Skin of body (tissue), 2 donors: Measurements from ENCODE around the gene PTPRD. TPM values are rescaled to one million over a fixed set of nuclear protein-coding genes. Genes with fewer than 3 reads are reported as not detected.
"Not testable (repeated sequence)": the region's sequence is repeated elsewhere in the genome, so short reads cannot be mapped to it uniquely, and the experiment has no call there.

Experiments used
- DNase-seq: peaks from one replicate; lab custom pipeline; 2025; lab: John Stamatoyannopoulos, UW
- total RNA-seq: library from RNA; depleted of rRNA; stranded (reverse); fragments of >200 nt; gene quantifications from one replicate; pipeline ENCODE4 v1.2.3, GENCODE V29; 2014

PTPRD gene
- total RNA-seq, 1 donor from 2014 or later = 29.9 TPM

GRCh38 chr9:8728910-8729309 lies 1883.9 kb downstream of the PTPRD start:
- DNase-seq = no peak

- DNase-seq = no peak
Observed at GRCh38 chr9:8727191-8727590, 1885.6 kb downstream of the PTPRD start.

GRCh38 chr9:8726692-8727091 lies 1886.1 kb downstream of the PTPRD start:
- DNase-seq = no peak

- DNase-seq = no peak
Observed at GRCh38 chr9:8725635-8726034, 1887.2 kb downstream of the PTPRD start.

DNA sequence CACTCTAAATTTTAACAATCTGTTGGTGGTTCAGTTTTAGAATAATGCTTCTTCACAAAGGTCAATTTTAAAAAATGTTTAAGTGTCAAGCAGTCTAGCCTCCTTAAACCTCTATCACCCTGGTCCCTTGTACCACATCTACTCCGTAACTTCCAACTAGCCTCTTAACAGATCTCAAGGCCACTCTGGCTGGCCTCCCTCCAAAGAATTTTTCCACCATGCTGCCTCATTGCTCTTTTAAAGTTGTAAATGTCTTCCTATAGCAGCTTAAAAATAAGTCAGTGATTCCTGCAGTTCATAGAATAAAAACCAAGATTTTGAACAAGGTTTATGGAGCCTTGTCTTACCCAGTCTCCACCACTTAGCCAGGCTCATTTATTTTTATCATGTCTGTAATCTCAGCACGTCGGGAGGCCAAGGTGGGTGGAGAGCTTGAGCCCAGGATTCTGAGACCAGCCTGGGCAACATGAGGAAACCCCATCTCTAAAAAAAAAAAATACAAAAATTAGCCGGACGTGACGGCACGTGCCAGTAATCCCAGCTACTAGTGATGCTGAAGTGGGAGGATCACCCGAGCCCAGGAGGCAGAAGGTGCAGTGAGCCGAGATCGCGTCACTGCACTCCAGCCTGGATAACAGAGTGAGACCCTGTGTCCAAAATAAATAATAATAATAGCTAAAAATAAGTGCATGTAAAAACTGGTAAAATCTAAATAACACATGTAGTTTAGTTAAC lies 1888.4 kb downstream of the PTPRD start:
- no peak for DNase-seq

GRCh38 chr9:8723195-8723594 lies 1889.6 kb downstream of the PTPRD start:
- no peak for DNase-seq

- no peak for DNase-seq
Observed at GRCh38 chr9:8719833-8720486, 1892.8 kb downstream of the PTPRD start.

GRCh38 chr9:8718121-8718725 lies 1894.6 kb downstream of the PTPRD start:
- no peak for DNase-seq

GRCh38 chr9:8717146-8717545 lies 1895.7 kb downstream of the PTPRD start:
- no peak for DNase-seq

- DNase-seq = no peak
Observed at GRCh38 chr9:8715788-8716187, 1897.0 kb downstream of the PTPRD start.

- no peak for DNase-seq
Observed at GRCh38 chr9:8713811-8714165, 1899.0 kb downstream of the PTPRD start.

DNA sequence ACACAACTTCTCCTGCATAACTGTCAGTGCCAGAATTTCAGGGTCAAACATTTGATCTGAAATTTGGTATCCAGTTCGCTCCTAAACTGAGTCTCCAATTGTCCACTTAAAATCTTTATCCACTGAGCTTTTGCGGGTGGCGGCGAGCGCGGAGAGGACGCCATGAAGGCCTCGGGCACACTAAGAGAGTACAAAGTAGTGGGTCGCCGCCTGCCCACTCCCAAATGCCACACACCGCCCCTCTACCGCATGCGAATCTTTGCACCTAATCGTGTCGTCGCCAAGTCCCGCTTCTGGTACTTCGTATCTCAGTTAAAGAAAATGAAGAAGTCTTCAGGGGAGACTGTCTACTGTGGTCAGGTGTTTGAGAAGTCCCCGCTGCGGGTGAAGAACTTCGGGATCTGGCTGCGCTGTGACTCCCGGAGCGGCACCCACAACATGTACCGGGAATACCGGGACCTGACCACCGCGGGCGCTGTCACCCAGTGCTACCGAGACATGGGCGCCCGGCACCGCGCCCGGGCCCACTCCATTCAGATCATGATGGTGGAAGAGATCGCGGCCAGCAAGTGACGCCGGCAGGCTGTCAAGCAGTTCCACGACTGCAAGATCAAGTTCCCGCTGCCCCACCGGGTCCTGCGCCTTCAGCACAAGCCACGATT lies 1899.5 kb downstream of the PTPRD start:
- no peak for DNase-seq

DNA sequence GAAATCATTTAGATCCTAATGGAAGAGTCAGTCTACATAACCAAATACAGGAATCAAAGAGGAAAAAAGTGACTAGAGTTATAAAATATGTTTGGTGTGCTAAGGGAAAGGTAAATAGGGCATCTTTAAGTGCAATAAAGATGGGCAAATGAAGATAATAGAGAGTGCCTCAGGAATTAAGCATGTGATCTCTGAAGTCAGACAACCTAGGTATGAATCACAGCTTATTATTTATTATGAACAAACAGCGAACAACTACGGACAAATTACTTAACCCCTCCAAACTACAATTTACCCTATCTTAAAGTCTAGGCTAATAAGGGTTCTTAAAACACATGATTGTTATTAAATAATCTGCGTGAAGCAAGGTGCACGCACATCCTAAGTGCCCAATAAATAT lies 1903.1 kb downstream of the PTPRD start:
- no peak for DNase-seq

- no peak for DNase-seq
Observed at GRCh38 chr9:8708728-8709127, 1904.1 kb downstream of the PTPRD start.

- DNase-seq = no peak
Observed at GRCh38 chr9:8706998-8707397, 1905.8 kb downstream of the PTPRD start.

- no peak for DNase-seq
Observed at GRCh38 chr9:8706531-8706930, 1906.3 kb downstream of the PTPRD start.

- DNase-seq = peak; percentile 47
Observed at GRCh38 chr9:8705861-8706260, 1906.9 kb downstream of the PTPRD start.

- no peak for DNase-seq
Observed at GRCh38 chr9:8703904-8704303, 1908.9 kb downstream of the PTPRD start.

DNA sequence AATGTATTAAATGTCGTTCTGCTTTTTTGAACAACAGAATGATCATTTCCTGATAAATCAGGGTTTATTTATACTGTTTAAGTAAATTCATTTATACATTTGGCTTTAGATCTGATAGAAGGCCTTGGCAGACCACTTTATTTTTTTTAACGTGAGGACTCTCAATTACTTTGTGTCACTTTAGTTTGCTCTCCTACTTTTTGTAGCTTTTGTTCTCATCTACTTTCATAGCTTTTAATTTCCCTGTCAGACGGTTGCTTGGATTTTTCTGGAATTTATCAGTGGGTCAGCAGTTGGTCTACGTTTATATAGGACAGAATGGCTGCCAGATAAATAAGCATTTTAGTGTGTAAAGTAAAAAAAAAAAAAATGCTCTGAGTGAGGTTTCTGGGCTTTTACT lies 1910.9 kb downstream of the PTPRD start:
- DNase-seq = no peak

DNA sequence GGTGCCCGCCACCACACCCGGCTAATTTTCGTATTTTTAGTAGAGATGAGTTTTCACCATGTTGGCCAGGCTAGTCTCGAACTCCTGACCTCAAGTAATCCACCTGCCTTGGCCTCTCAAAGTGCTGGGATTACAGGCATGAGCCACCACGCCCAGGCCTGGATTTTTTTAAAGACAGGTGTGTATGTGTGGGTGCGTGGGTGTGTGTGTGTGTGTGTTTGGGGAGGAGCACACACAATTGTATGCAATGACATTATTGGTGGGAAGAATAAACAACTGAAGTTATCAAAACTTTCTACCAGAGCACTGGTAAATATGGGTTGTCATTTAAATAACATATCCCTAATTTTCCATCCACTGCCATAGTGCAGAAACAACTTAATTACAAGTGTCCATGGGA lies 1915.2 kb downstream of the PTPRD start:
- not testable (repeated sequence) for DNase-seq

DNA sequence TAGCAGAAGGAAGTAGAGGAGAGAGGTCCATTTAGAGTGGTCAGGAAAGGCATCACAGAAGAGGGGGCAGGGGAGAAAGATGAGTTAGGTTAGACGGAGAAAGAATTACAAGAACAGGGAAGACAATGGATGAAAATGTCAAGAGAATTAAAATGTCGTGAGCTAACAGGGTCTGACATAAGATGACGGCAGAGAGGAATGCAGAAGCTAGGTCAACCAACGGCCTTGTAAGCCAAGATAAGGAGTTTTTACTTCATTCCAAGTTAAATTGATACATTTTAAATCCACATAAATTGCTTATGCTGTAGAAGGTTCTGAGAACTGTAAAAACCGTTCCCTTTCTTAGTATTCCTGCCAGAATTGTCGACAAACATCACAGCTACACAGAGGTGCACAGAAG lies 1916.3 kb downstream of the PTPRD start:
- no peak for DNase-seq

GRCh38 chr9:8694983-8695588 lies 1917.7 kb downstream of the PTPRD start:
- no peak for DNase-seq
